GM21825 (cell line): ENCODE measurements around the gene HCFC1.
A peak's percentile ranks its signal among the peaks of the same experiment; 100 is the strongest.

Source experiments
- ATAC-seq: cut with Tn5 transposase; IDR thresholded peaks from one replicate; pipeline ENCODE4 v1.9.1; 2021; ENCODE audit warnings: mild to moderate bottlenecking, moderate library complexity; ENCODE audit not compliant: unreplicated experiment

HCFC1 gene

GRCh38 chrX:153944140-153944799 lies 27.3 kb downstream of the HCFC1 start, which contains the start of gene RENBP:
Gene RENBP (minus strand): TSS chrX:153944643. CDS start chrX:153944610, 33 bp downstream.
- no peak for ATAC-seq

GRCh38 chrX:153941336-153942252 lies 30.0 kb downstream of the HCFC1 start:
- no peak for ATAC-seq

- ATAC-seq: no peak
Measured at GRCh38 chrX:153939573-153939972, 32.0 kb downstream of the HCFC1 start.

GRCh38 chrX:153938226-153938786 lies 33.3 kb downstream of the HCFC1 start:
- no peak for ATAC-seq

- ATAC-seq: no peak
Measured at GRCh38 chrX:153937056-153937455, 34.6 kb downstream of the HCFC1 start.

- peak; percentile 8 for ATAC-seq
Measured at GRCh38 chrX:153935326-153935851, 36.2 kb downstream of the HCFC1 start.

GRCh38 chrX:153934762-153935325 lies 36.8 kb downstream of the HCFC1 start, which contains the start of gene NAA10:
Gene NAA10 (minus strand): TSS chrX:153935037. CDS start chrX:153934904, 133 bp downstream.
- peak; percentile 83 for ATAC-seq

GRCh38 chrX:153934148-153934761 lies 37.4 kb downstream of the HCFC1 start:
- ATAC-seq: no peak

GRCh38 chrX:153933748-153934147 lies 37.9 kb downstream of the HCFC1 start:
- no peak for ATAC-seq

GRCh38 chrX:153932220-153932915 lies 39.2 kb downstream of the HCFC1 start:
- ATAC-seq: no peak

- no peak for ATAC-seq
Measured at GRCh38 chrX:153931748-153932147, 39.9 kb downstream of the HCFC1 start.

GRCh38 chrX:153931151-153931550 lies 40.5 kb downstream of the HCFC1 start:
- ATAC-seq: no peak

GRCh38 chrX:153930011-153930910 lies 41.4 kb downstream of the HCFC1 start:
- ATAC-seq: no peak

- ATAC-seq: no peak
Measured at GRCh38 chrX:153929576-153929975, 42.0 kb downstream of the HCFC1 start.

- ATAC-seq: no peak
Measured at GRCh38 chrX:153928846-153929245, 42.8 kb downstream of the HCFC1 start.

- peak; percentile 76 for ATAC-seq
Measured at GRCh38 chrX:153927922-153928760, 43.5 kb downstream of the HCFC1 start.

- ATAC-seq: no peak
Measured at GRCh38 chrX:153927672-153927921, 44.0 kb downstream of the HCFC1 start.
